HepG2 (cell line): ENCODE results near the gene CDIP1. TPM values are rescaled to one million over a fixed set of nuclear protein-coding genes. Genes with fewer than 3 reads are reported as not detected.

Experiments
- ATAC-seq: fragments of 200-7000 bp; cut with Tn5 transposase; 3 replicates; pipeline ENCODE4 v1.9.1; 2020; ENCODE audit warnings: mild to moderate bottlenecking, moderate library complexity
- BruUV-seq: library from RNA; stranded (reverse); fragments of 400-500 nt; replicated peaks from 2 replicates; lab custom pipeline; 2021; lab: Mats Ljungman, UMichigan
- CTCF ChIA-PET: fragments of 300-600 bp; formaldehyde crosslinking; extraction: SDS; loops from one replicate; lab custom pipeline; 2021; ENCODE audit warnings: low total read pairs, inconsistent platforms, low intra/inter-chr PET ratio; lab: Yijun Ruan, JAX
- POLR2A ChIA-PET: fragments of 350-600 bp; sonication (Branson Sonifier 250); formaldehyde crosslinking; loops from one replicate; lab custom pipeline; 2020; ENCODE audit warnings: antibody characterized with exemption, inconsistent platforms; lab: Yijun Ruan, JAX
- DNase-seq: peaks from one replicate; pipeline ENCODE4 v3.0.0-alpha.2; 2015; ENCODE audit warnings: low spot score
- FAIRE-seq: peaks from 3 replicates; lab custom pipeline; 2011; peaks lifted over from hg19 to GRCh38; lab: Jason Lieb, UNC
- H2AFZ ChIP-seq: one replicate; pipeline ENCODE4 v1.6.1; 2011; ENCODE audit warnings: low read length, inconsistent platforms
- H3K27ac ChIP-seq: fragments of 300-600 bp; 3 replicates; pipeline ENCODE4 v1.8.0; 2011; ENCODE audit warnings: mixed run types, mild to moderate bottlenecking, mixed read lengths, low read length, inconsistent platforms; ENCODE audit not compliant: insufficient read depth; ENCODE audit errors: extremely low read length
- H3K27me3 ChIP-seq, 2 experiments: fragments of 200-600 bp in 1 of 2; 2 replicates in 1 of 2; 3 replicates in 1 of 2; pipeline versions ENCODE4 v1.6.0 to v1.8.0; 2011; ENCODE audit warnings: low read length in 2 of 2, mild to moderate bottlenecking in 2 of 2, moderate library complexity in 2 of 2, inconsistent platforms in 1 of 2; ENCODE audit not compliant: insufficient read depth in 2 of 2, control insufficient read depth in 1 of 2
- H3K36me3 ChIP-seq, 2 experiments: fragments of 200-600 bp in 1 of 2; replicated peaks in 1 of 2; 2 replicates in 1 of 2; 3 replicates in 1 of 2; pipeline versions ENCODE4 v1.5.1 to v1.8.0; 2011; ENCODE audit warnings: low read length in 2 of 2, inconsistent platforms in 1 of 2; ENCODE audit not compliant: insufficient read depth in 2 of 2, control insufficient read depth in 1 of 2
- H3K4me1 ChIP-seq: 2 replicates; pipeline ENCODE4 v1.5.1; 2012; ENCODE audit warnings: low read length, inconsistent platforms; ENCODE audit not compliant: insufficient read depth
- H3K4me2 ChIP-seq: 2 replicates; pipeline ENCODE4 v1.6.0; 2011; ENCODE audit warnings: low read depth, low read length, inconsistent platforms
- H3K4me3 ChIP-seq, 3 experiments: fragments of 200-600 bp in 1 of 3; sonication (generic), shearing (Covaris generic) in 1 of 3; replicated peaks in 1 of 3; 2 replicates each; pipeline ENCODE4 v1.5.1; 2011 to 2016; ENCODE audit warnings: low read length in 3 of 3, inconsistent platforms in 2 of 3, low read depth in 2 of 3, mild to moderate bottlenecking in 2 of 3, control low read depth in 1 of 3, mixed read lengths in 1 of 3; ENCODE audit not compliant: insufficient read depth in 1 of 3
- H3K79me2 ChIP-seq: one replicate; pipeline ENCODE4 v1.6.1; 2011; ENCODE audit warnings: low read length, inconsistent platforms; ENCODE audit not compliant: insufficient read depth
- H3K9ac ChIP-seq: 2 replicates; pipeline ENCODE4 v1.6.0; 2011; ENCODE audit warnings: mild to moderate bottlenecking, low read depth, low read length, inconsistent platforms; ENCODE audit not compliant: insufficient read depth
- H3K9me3 ChIP-seq: 2 replicates; pipeline ENCODE4 v1.5.1; 2012; ENCODE audit warnings: mild to moderate bottlenecking, low read length
- H4K20me1 ChIP-seq: 2 replicates; pipeline ENCODE4 v1.6.0; 2011; ENCODE audit warnings: inconsistent platforms, mild to moderate bottlenecking, low read length, moderate library complexity; ENCODE audit not compliant: insufficient read depth
- ATF6 ChIP-seq: sonication (generic); formaldehyde crosslinking; conservative IDR thresholded peaks from 2 replicates; pipeline ENCODE4 v1.4.0; 2020; ENCODE audit warnings: missing genetic modification reagents
- CHCHD3 ChIP-seq: sonication (generic); formaldehyde crosslinking; IDR thresholded peaks from 2 replicates; pipeline ENCODE4 v1.8.0; 2022; ENCODE audit warnings: mild to moderate bottlenecking, missing genetic modification reagents, moderate library complexity
- HMGA1 ChIP-seq: sonication (generic); formaldehyde crosslinking; conservative IDR thresholded peaks from 2 replicates; pipeline ENCODE4 v1.4.0; 2020; ENCODE audit warnings: missing genetic modification reagents
- STAG1 ChIP-seq: sonication (generic); formaldehyde crosslinking; IDR thresholded peaks from 2 replicates; pipeline ENCODE4 v1.4.0; 2020; ENCODE audit warnings: missing genetic modification reagents
- ZNF512B ChIP-seq: sonication (generic); formaldehyde crosslinking; IDR thresholded peaks from 2 replicates; pipeline ENCODE4 v1.5.1; 2020; ENCODE audit warnings: missing genetic modification reagents, mild to moderate bottlenecking, borderline replicate concordance
- ZNF652 ChIP-seq: IDR thresholded peaks from 2 replicates; pipeline ENCODE4 v1.6.1; 2016; ENCODE audit warnings: low read depth, borderline replicate concordance
- WGBS: methylation state at CpG from one replicate; pipeline ENCODE4 v1.1.6; 2017; ENCODE audit warnings: low lambda C conversion rate; 5-methylcytosine and 5-hydroxymethylcytosine counted together
- in situ Hi-C: cut with HindIII; loops from 2 replicates; pipeline ENCODE4 v1.10.0; 2017; ENCODE audit warnings: low pct_unique_long_range_greater_than_20kb; ENCODE audit not compliant: extremely low pct_ligation_motif_present
- intact Hi-C: fragments of 100-400 bp; cut with micrococcal nuclease; formaldehyde crosslinking; loops from one replicate; pipeline ENCODE4 v1.10.0; 2022; ENCODE audit not compliant: unreplicated experiment
- polyA plus RNA-seq, 8 experiments: library from polyadenylated mRNA; depleted of rRNA in 3 of 8; stranded (reverse) in 7 of 8; unstranded in 1 of 8; fragments of >200 nt; fragmentation: Illumina TruSeq in 4 of 8; extraction: Trizol in 4 of 8; gene quantifications; 2 replicates each; pipeline versions ENCODE4 v1.2.1 to v1.2.3, GENCODE V29; 2011 to 2016; ENCODE audit warnings: low read depth in 4 of 8, missing spikeins in 1 of 8, mixed read lengths in 1 of 8; ENCODE audit not compliant: insufficient read depth in 1 of 8
- total RNA-seq, 5 experiments: library from RNA; depleted of rRNA; stranded (reverse); fragments of >200 nt; fragmentation: Illumina TruSeq; extraction: Trizol; gene quantifications; 2 replicates each; pipeline ENCODE4 v1.2.3, GENCODE V29; 2016; ENCODE audit warnings: low read depth in 1 of 5
- TF ChIP-seq, protein P1 (sequence below): sonication (generic); formaldehyde crosslinking; IDR thresholded peaks from 2 replicates; pipeline ENCODE4 v1.4.0; 2020; ENCODE audit warnings: mild to moderate bottlenecking, missing genetic modification reagents

The CDIP1 gene
- total and polyA plus RNA-seq, 2 of the 13 experiments (the other 11 are each of a cell fraction or from before 2014, with no cell fraction given), result 31.2 to 56.7 TPM

DNA sequence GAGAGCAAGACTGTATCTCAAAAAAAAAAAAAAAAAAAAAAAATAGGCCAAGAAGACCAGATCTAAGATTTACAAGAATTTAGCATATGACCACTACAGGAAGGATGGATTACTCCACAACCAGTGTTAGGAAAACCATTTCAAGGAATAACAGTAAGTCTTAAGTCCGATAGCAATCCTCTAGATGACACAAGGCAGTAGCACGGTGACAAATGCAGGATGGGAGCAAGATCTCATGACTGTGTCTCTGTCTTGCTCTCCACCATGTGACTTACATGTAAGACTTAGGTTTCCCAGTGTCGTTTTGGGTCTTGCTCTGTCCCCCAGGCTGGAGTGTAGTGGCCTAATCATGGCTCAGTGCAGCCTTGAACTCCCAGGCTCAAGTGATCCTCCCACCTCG is 45.3 kb upstream of the CDIP1 start (continued):
- no peak for TF ChIP-seq ATF6 (CRISPR knock-in tag)
- TF ChIP-seq, protein P1, sequence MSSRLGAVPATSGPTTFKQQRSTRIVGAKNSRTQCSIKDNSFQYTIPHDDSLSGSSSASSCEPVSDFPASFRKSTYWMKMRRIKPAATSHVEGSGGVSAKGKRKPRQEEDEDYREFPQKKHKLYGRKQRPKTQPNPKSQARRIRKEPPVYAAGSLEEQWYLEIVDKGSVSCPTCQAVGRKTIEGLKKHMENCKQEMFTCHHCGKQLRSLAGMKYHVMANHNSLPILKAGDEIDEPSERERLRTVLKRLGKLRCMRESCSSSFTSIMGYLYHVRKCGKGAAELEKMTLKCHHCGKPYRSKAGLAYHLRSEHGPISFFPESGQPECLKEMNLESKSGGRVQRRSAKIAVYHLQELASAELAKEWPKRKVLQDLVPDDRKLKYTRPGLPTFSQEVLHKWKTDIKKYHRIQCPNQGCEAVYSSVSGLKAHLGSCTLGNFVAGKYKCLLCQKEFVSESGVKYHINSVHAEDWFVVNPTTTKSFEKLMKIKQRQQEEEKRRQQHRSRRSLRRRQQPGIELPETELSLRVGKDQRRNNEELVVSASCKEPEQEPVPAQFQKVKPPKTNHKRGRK (CRISPR knock-in tag), result no peak
- TF ChIP-seq HMGA1 (CRISPR knock-in tag), result no peak

DNA sequence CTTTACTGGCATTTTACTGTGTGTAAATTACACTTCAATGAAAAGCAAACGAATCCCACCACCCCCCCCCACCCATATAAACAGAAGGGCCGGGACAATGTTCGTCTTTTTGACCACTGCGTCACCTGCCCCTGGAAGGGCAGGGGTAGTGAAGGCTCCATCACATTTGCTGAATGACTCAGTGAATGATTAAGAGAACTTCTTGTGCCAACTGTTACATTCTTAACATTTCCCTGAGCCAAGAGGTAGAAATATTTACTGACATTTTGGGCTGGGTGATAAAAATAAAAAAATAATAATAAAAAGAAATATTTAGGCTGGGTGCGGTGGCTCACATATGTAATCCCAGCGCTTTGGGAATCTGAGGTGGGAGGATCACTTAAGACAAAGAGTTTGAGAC is 41.7 kb upstream of the CDIP1 start:
- Histone ChIP-seq H3K4me1 (no peaks in the 10 kb centered on the region), H3K27me3 (no peaks in the 10 kb centered on the region), H3K27ac (no peak overlapping the region), H3K4me2 (no peak overlapping the region), H3K9me3 (no peaks in the 10 kb centered on the region), H3K36me3 (no peaks in the 10 kb centered on the region), H3K9ac (no peak overlapping the region), H2AFZ (no peak overlapping the region), H3K4me3 (no peak overlapping the region), H3K79me2 (no peaks in the 10 kb centered on the region), H4K20me1 (no peaks in the 10 kb centered on the region)
- FAIRE-seq (no peak), ATAC-seq (no peak), DNase-seq (no peak)
- in situ Hi-C loops (loop anchor here (10.0 kb wide), 1 partner anchor 65 kb away; no protein-coding TSS in a partner anchor), intact Hi-C loops (no loop called here)
- CTCF ChIA-PET, result no interaction called here
- POLR2A ChIA-PET, result no interaction called here
- TF ChIP-seq CHCHD3 (CRISPR knock-in tag) (no peak), STAG1 (no peak), ZNF652 (no peak), ZNF512B (CRISPR knock-in tag) (no peak)
- no TSS peak for BruUV-seq
- 46% methylated on average over 6 of the region's 6 CpGs for WGBS
